ENCODE data around the gene BCL6. TPM values are rescaled to one million over a fixed set of nuclear protein-coding genes. Genes with fewer than 3 reads are reported as not detected.

BCL6 gene
- polyA plus RNA-seq, 3 donors: 33.2 to 349 (median 34.9) TPM

DNA sequence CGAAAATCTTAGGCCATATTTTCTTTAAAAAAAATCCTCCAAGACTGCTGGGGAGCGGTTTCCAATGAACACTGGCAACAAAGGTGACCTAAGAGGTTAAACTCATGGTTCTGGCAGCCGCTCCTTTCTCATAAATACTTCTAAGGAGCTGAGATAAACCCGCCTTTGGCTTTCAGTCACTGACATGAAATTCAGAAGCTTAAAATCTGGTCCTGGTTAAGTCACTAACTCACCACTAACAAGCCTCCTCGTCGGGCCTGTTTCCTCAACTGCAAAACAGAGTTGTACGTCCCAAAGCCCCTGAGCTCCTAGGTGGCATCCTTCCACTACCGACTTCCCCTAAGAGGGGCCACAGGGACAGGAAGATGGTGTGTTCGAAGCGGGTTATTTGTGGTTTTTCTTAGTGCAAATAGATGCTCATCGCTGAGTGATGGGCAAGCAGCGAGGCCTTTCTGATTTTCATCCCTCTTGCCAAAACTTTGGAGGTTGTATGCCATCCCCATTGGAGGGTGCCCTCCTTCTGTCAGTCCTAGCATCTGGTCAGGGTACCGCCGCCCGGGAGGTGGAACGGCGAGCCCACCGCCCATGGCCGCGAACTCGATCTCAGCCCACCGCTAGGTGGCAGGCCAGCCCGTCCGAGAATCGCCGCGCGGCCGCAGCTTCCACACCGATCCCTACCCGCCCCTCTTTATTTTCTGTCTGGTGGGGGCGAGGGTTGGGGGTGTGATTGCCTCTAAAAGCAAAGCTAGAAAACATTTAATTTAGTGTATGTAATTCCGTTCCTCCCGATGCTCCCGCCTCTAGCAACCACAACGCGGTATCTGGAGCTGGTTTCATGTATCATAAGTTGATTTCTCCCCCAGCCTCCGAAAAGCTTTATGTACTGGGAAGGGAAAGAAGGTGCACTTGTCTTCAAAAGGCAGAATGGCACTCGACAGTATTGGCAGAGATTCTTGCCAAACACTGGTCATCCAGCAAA, 4.6 kb downstream of the BCL6 start:
- H3K9me3 ChIP-seq (replicated peaks in 1 of 2; ENCODE audit: control insufficient read depth in 1 of 2, insufficient read depth in 1 of 2, low read length in 2 of 2): no peaks in the 10 kb centered on the region
- peaks cover 97% of the 10 kb centered on the region for H3K79me2 ChIP-seq (ENCODE audit: insufficient read depth, low read length)
- peaks cover 39% of the 10 kb centered on the region for H3K4me1 Mint-ChIP-seq
- peak overlapping the region; percentile 99 to 100 (median 100) for H3K27ac Mint-ChIP-seq
- H3K4me2 ChIP-seq (replicated peaks; ENCODE audit: extremely low read depth, low read length, poor library complexity, severe bottlenecking): peak overlapping the region; percentile 95
- no peaks in the 10 kb centered on the region for H3K36me3 ChIP-seq (replicated peaks in 1 of 2; ENCODE audit: control insufficient read depth in 1 of 2, insufficient read depth in 2 of 2, low read length in 2 of 2)
- under 1% methylated on average over 20 of the region's 39 CpGs for WGBS (ENCODE audit: insufficient coverage)
- H3K4me3 ChIP-seq (replicated peaks in 1 of 3; ENCODE audit: low read depth in 2 of 3, low read length in 3 of 3): peak overlapping the region; percentile 68 to 96 (median 80)
- H3K27ac ChIP-seq (ENCODE audit: low read depth in 1 of 2, low read length in 2 of 2): peak overlapping the region; percentile 96 to 99
- peak; percentile 59 to 71 (median 63) for DNase-seq
- TF ChIP-seq, protein P1, sequence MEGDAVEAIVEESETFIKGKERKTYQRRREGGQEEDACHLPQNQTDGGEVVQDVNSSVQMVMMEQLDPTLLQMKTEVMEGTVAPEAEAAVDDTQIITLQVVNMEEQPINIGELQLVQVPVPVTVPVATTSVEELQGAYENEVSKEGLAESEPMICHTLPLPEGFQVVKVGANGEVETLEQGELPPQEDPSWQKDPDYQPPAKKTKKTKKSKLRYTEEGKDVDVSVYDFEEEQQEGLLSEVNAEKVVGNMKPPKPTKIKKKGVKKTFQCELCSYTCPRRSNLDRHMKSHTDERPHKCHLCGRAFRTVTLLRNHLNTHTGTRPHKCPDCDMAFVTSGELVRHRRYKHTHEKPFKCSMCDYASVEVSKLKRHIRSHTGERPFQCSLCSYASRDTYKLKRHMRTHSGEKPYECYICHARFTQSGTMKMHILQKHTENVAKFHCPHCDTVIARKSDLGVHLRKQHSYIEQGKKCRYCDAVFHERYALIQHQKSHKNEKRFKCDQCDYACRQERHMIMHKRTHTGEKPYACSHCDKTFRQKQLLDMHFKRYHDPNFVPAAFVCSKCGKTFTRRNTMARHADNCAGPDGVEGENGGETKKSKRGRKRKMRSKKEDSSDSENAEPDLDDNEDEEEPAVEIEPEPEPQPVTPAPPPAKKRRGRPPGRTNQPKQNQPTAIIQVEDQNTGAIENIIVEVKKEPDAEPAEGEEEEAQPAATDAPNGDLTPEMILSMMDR (IDR thresholded peaks at IDR 0.05): peak; percentile 99
- H3K9me3 Mint-ChIP-seq: peaks cover 0 to 8% (median 2%) of the 10 kb centered on the region in 7 donors
- peak overlapping the region; percentile 89 for H3K9ac ChIP-seq (ENCODE audit: insufficient read depth, low read length, poor library complexity, severe bottlenecking)
- H3K27me3 ChIP-seq (ENCODE audit: control insufficient read depth in 2 of 2, insufficient read depth in 2 of 2, low read length in 2 of 2): no peaks in the 10 kb centered on the region
- peaks cover 92% of the 10 kb centered on the region for H4K20me1 ChIP-seq (ENCODE audit: insufficient read depth, low read length)
- H3K27me3 Mint-ChIP-seq (ENCODE audit: low read depth in 3 of 3): peaks cover 0 to 9% (median 3%) of the 10 kb centered on the region in 3 donors
- peaks cover 47 to 73% of the 10 kb centered on the region in 2 donors for H3K4me1 ChIP-seq (ENCODE audit: control insufficient read depth in 1 of 2, insufficient read depth in 2 of 2, low read length in 2 of 2)
- peak overlapping the region; percentile 95 to 100 for H3K4me3 Mint-ChIP-seq
- H2AFZ ChIP-seq (ENCODE audit: insufficient read depth, low read depth, low read length, poor library complexity, severe bottlenecking): peak overlapping the region; percentile 7
- intact Hi-C loops (cut with micrococcal nuclease): loop anchor here (2.0 to 10.0 kb wide), 13 partner anchors 177 to 1407 kb away; partner anchors contain the start of gene LPP (in 1 of the 2)
- H3K36me3 Mint-ChIP-seq: peaks cover 24 to 26% of the 10 kb centered on the region in 2 donors

DNA sequence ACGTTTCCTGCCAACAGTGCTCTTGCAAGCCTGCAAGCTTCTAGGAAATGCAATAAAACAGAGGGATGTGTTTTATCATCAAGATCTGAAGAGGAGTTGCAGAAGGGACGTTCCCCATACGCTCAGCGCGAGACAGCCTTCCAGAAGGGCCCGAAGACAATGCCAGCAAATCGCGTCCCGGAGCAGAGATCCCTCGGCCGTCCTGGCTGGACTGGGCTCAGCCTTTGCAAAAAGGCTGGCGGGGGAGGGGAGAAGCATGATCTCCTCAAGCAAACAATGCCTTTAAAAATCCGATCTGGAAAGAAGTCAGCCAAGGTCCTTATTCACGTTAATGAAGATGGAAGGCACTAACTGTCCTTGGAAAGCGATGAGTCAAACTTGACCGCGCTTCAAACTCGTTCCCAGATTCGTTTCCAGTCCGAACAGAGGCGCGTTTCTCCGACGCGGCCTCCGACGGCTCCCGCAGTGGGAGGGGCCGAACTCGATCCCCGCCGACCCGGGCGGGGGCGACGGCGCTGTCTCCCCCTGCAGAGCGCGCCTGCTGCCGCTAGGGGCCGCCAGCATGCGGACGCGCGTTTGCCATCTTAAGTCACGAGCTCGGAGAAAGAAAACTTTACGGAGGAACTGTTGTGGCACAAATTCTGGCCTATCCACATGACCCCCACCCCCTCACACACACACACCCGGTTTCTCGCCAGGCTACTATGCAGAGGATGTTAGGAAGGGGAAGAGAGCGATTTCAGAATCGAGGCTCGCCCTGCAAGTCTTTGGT, 5.5 kb downstream of the BCL6 start:
- TF ChIP-seq, protein P1 (IDR thresholded peaks at IDR 0.05): peak; percentile 80
- peaks cover 47 to 75% of the 10 kb centered on the region in 2 donors for H3K4me1 ChIP-seq (ENCODE audit: control insufficient read depth in 1 of 2, insufficient read depth in 2 of 2, low read length in 2 of 2)
- peak overlapping the region; percentile 89 for H3K9ac ChIP-seq (ENCODE audit: insufficient read depth, low read length, poor library complexity, severe bottlenecking)
- H3K27me3 ChIP-seq (ENCODE audit: control insufficient read depth in 2 of 2, insufficient read depth in 2 of 2, low read length in 2 of 2): no peaks in the 10 kb centered on the region
- Mint-ChIP-seq H3K27me3 (ENCODE audit: low read depth in 3 of 3) (peaks cover 0 to 9% (median 3%) of the 10 kb centered on the region in 3 donors), H3K27ac (peak overlapping the region; percentile 99 to 100 (median 100)), H3K4me3 (peak overlapping the region; percentile 95 to 100), H3K4me1 (peaks cover 45% of the 10 kb centered on the region), H3K36me3 (peaks cover 33 to 35% of the 10 kb centered on the region in 2 donors), H3K9me3 (peaks cover 0 to 2% (median under 1%) of the 10 kb centered on the region in 7 donors)
- intact Hi-C loops (cut with micrococcal nuclease): loop anchor here (2.0 to 10.0 kb wide), 15 partner anchors 178 to 1408 kb away; partner anchors contain the start of gene LPP (in 1 of the 2)
- WGBS (ENCODE audit: insufficient coverage): 0% methylated on average over 34 of the region's 53 CpGs
- peak overlapping the region; percentile 95 for H3K4me2 ChIP-seq (replicated peaks; ENCODE audit: extremely low read depth, low read length, poor library complexity, severe bottlenecking)
- peaks cover 1 to 9% of the 10 kb centered on the region in 2 donors for H3K36me3 ChIP-seq (replicated peaks in 1 of 2; ENCODE audit: control insufficient read depth in 1 of 2, insufficient read depth in 2 of 2, low read length in 2 of 2)
- H3K4me3 ChIP-seq (replicated peaks in 1 of 3; ENCODE audit: low read depth in 2 of 3, low read length in 3 of 3): peak overlapping the region; percentile 68 to 96 (median 80)
- H2AFZ ChIP-seq (ENCODE audit: insufficient read depth, low read depth, low read length, poor library complexity, severe bottlenecking): peak overlapping the region; percentile 62
- peak overlapping the region; percentile 96 to 99 for H3K27ac ChIP-seq (ENCODE audit: low read depth in 1 of 2, low read length in 2 of 2)
- H3K79me2 ChIP-seq (ENCODE audit: insufficient read depth, low read length): peaks cover 100% of the 10 kb centered on the region
- DNase-seq: peak; percentile 85 to 93 (median 90)
- no peaks in the 10 kb centered on the region for H3K9me3 ChIP-seq (replicated peaks in 1 of 2; ENCODE audit: control insufficient read depth in 1 of 2, insufficient read depth in 1 of 2, low read length in 2 of 2)
- peaks cover 97% of the 10 kb centered on the region for H4K20me1 ChIP-seq (ENCODE audit: insufficient read depth, low read length)

Measured in CD14-positive monocyte (primary cell).